NCI-H460 (cell line): ENCODE measurements around the gene BDP1. TPM values are rescaled to one million over a fixed set of nuclear protein-coding genes. Genes with fewer than 3 reads are reported as not detected.
"Not testable (repeated sequence)": the region's sequence is repeated elsewhere in the genome, so short reads cannot be mapped to it uniquely, and the experiment has no call there.

ENCODE experiments used
- DNase-seq: peaks from one replicate; pipeline ENCODE4 v3.0.0-alpha.2; 2016; ENCODE audit warnings: low read depth; ENCODE audit errors: extremely low read depth
- polyA plus RNA-seq: library from polyadenylated mRNA; depleted of rRNA; stranded (reverse); fragments of >200 nt; gene quantifications from 2 replicates; pipeline ENCODE4 v1.2.3, GENCODE V29; 2014; cell fraction: nucleus; rRNA removed
- total RNA-seq: library from RNA; depleted of rRNA; stranded (reverse); fragments of >200 nt; shearing (Covaris generic); gene quantifications from 2 replicates; pipeline ENCODE4 v1.2.3, GENCODE V29; 2014; rRNA removed

The BDP1 gene, protein sequence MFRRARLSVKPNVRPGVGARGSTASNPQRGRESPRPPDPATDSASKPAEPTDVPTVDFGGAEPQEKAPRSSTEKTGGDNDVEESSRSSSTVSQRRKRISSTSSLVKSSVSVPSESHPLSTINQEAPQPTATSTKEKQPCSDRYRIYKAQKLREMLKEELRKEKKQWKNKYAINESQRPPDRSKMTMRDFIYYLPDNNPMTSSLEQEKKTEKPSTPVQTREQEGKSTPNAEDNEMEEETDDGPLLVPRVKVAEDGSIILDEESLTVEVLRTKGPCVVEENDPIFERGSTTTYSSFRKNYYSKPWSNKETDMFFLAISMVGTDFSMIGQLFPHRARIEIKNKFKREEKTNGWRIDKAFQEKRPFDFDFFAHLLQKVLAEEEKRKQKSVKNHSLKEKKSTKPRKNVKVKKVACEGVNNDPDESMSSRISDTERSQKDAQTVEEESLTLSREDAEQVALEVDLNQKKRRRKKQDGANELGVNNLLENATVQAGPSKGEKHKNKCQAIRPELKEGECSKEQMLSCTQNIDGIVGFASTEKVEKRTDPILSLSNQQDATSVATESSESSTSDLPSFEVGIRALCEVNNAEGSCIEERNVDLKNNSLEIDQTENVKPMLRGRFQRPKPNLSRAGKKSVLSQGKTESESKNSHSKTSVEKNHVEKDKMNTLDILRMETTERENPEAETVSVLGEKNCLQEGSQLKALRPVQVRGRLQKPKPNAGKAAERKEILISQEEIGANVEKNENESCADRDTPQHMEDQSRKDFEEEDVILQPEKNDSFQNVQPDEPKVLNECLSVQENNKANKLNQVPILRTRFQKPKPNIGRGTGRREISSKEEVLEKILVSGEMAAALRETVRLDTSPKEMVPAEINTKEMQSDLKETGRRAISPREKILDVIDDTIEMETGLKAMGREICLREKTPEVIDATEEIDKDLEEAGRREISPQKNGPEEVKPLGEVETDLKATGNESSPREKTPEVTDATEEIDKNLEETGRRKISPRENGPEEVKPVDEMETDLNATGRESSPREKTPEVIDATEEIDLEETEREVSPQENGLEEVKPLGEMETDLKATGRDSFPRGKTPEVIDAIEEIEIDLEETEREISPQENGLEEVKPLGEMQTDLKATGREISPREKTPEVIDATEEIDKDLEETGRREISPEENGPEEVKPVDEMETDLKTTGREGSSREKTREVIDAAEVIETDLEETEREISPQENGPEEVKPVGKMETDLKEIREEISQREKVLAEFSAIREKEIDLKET (N-terminal part only)
- 32.5 and 37.4 TPM in 2 replicates for total RNA-seq
- polyA plus RNA-seq: 23.6 and 37.6 TPM in 2 replicates

DNA sequence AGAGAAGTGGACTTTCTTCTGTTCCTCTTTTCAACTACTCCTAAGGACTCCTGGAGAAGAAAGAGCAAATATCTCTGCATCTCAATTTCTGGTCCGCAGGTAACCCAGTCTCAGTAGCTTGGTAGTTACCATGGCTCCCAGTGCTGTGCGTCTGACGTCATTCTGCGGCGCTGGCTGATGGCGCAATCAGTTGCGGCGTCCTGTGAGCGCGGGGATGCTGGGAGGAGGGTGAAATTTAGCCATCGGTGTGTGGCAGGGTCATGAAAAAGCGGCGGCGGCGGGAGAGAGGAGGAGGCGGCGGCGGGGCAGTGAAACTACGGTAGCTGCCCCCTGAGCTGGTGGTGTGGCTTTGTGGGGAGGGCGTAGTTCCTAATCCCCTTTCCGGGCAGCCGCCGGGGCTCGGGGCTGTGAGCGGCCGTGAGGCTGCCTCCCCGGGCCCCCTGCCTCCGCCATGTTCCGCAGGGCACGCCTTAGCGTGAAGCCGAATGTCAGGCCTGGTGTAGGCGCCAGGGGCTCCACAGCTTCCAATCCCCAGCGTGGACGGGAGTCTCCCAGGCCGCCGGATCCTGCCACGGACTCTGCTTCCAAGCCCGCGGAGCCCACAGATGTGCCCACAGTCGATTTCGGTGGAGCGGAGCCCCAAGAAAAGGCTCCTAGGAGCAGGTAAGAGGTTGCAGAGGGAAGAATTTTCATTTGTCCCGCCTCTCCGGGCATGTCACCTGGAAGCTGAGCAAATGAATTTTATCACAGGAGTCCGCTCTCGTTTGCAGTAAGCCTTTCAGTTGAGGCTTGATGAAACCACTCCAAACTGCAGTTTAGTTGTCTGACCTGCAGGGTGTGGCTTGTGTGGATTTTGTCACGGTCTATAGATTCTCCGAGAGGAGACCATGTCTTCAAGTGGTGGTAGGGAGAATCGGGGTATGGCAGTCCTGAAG is at the start of gene BDP1:
TSS of gene BDP1 (plus strand) at position 225 of the 935 bp plus-strand sequence. CDS start at position 452, 227 bp downstream.
- DNase-seq: peak; percentile 94

DNA sequence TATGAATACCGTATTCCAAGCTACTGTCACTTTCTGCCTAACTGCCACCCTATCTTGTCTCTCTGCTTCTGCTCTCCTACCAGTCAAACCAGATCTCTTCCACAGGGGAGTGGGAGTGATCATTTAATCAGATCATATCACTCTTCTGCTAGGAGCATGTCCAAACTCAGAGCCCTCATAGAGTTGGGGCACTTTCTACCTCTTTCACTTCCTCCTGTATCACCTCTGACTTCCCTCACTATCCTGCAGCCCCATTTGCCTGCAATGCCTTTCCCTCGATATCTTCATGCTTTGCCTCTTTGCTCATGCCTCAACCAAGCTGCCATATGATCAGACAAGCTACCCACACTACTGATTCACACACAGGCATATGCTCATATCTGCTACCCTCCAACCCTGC is 45.4 kb upstream of the BDP1 start:
- DNase-seq: not testable (repeated sequence)

DNA sequence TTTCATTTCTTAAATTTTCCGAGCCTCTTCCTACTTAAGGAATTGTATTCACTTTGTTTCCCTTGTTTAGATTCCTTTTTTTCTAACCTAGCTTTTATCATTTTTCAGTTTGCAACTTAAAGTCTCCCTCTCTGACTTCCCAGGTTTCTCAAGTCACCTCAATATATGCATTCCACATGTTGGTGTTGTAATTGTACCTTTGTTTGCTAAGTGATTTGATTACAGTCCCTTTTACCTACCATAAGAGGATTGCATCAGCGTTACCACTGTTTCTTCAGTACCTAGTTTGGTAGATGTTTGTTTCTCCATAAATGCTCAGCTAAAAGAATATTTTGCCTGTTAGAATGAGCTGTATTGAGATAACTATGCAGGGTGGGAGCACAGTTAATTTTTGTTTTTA is 39.8 kb upstream of the BDP1 start:
- not testable (repeated sequence) for DNase-seq

DNA sequence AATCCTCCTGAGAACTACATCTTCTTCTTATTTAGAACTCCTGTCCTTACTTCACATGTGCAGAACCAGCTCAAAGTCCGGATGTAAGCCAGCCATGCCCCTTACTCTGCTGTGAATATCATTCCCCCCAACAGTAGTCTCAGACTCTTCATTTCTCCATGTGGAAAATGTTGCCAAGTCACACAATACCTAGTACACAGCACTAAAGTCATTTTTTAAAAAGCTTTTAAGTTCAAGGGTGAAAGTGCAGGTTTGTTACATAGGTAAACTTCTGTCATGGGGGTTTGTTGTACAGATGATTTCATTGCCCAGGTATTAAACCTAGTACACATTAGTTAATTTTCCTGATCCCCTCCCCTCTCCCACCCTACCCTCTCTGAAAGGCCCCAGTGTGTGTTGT is 37.4 kb upstream of the BDP1 start:
- not testable (repeated sequence) for DNase-seq

DNA sequence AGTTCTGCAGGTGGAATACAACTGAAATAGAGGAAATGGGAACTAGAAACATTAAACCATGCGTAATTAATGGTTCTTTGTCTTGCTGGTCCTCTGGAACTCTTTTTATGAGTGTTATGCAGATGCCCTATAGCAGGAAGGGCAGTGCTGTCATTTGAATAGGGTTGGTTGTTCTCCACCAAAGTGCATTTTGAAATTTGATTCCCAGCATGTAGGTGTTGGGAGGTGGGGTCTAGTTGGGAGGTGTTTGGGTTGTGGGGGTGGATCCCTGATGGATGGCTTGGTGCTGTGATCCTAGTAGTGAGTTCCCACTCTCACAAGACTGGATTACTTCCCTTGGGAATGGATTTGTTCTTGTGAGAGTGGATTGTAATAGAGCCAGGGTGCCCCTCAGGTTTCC is 34.2 kb upstream of the BDP1 start:
- DNase-seq: not testable (repeated sequence)

DNA sequence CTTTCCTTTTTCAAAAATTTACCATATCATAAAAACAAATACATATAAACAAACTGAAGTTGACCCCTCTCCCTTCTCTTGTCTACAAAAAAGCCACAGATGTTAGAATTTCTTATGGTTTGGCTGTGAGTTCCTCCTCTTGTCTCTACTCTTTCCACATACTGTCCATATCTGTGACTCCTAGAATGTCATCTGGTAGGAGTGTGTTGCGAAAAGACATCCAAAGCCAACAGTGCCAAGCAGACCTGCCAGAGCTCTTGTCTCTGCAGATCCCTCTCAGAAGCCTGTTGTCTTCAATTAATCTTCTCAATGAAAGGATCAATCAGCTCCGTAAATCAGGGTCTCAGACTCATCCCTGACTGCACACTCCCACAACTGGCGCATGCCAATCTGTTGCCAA is 31.6 kb upstream of the BDP1 start:
- DNase-seq: not testable (repeated sequence)

DNA sequence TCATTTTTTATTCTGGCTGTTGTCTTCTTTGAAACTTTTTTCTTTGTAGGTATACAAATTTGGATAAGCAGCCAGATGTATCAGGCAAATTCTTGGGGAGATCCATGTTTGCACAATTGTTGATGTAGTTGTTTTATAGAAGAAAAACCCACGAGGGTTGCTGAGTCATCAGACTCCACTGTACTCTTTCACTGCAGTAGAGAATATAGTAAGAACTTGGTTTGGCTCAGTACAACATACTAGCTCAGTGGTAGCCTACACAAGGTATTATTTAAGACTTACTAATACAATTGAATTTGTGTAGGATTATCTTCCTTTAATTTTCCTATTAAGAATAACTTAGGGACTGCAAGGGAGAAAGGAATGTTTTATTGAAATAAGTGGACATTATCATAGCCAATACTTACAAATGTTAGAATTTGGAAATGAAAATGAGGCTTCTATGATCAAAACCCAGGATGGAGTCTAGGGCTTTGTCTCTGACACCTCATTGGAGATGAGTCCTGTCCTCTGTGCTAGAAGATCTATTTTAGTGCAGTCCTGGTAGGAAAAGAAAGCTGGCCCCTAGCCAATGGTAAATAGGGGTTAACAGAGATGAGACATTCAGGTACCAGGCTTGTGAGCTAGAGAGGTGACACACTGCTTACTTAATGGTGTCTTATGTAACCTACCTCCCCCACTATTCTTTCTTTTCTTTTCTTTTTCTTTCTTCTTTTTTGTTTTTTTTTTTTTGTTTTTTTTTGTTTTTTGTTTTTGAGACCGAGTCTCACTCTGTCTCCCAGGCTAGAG is 28.6 kb upstream of the BDP1 start:
- not testable (repeated sequence) for DNase-seq

DNA sequence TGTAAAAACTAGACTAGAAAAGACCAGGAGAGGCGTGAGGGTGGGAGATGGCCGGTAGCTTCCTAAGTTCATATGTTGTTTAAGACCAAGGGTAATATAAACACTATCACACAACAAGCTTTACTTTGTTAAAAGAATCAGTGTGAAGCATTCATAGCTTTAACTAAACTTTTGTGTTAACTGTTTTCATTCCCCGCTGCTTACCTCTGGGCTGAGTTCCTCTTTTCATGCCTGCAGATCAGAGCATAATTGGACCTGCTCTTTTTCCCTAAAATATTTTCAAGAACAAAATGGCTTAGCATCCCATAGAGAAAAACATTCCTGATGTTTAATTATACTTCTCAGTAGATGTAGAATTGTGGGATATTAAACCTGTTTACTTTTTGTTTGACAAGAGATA is 23.0 kb upstream of the BDP1 start:
- not testable (repeated sequence) for DNase-seq

DNA sequence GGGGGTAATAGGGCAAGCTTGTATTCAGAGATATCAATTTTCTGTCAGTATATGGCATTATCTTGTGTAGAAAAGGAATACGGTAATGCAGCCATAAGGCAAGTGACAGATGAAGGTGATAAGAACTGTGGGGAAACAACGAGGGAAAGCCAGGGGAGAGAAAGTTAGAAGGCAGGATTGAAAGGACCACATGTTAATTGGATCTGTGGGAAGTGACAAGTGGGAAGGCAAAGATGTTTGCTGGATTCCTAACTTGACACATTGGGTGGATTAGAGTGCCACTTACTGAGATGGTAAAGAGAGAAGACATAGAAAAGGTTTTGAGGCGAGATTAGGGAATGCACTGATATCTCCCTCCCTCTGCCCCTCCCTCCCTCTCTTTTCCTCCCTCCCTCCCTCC is 20.6 kb upstream of the BDP1 start:
- DNase-seq: not testable (repeated sequence)

DNA sequence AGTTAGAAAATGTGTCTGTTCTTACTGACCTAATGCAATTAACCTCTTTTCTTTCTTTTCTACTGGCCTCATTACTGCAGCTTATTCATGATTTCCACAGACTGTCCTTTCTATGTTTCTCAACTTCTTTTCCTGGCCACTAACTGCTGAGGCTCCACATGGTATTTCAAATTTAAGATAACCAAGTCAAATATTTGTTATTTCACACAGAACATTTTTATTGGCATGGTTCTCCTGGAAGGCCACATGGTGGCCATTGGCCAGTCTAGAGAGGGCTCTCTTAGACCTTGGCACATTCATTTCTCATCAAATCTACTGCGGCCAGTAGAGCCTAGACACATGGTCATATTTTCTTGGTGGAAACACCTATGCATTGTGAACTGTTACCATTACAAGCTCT is 13.9 kb upstream of the BDP1 start:
- DNase-seq: not testable (repeated sequence)

DNA sequence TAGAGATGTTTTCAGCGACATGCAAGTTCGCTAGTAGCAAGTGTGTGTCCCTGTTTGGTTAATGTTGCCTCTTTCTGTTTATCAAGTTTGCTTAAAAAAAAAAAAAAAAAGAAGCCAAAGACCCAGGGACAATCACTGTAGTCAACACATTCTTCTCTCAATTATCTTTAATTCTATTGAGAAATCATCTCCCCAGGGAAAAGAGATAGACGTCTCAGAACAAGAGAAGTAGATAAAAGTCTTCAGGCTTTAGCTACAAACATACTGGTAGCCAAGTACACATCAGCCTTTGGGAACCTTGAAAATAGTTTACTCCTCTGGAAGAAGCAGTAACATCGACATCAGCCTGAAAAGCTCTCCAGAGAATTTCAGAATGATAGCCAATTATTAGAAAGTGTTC is 11.6 kb upstream of the BDP1 start:
- DNase-seq: not testable (repeated sequence)

DNA sequence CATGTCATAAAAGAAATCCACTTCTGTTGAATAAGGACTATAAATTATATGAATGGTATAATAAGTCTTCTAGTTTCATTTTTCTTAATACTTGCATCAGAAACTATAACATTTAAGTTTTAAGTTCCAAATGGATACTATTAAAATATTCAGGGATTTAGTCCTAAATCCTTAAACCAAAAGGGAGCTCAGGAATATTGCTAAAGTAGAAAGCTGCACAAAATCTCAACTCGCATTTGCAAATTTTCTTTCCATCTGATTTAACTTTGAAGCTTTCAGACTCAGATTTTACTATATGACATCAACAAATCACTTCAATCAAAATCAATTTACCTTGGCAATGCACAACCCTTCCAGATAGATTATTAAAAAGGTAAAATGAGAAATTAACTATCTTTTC is 10.4 kb upstream of the BDP1 start:
- not testable (repeated sequence) for DNase-seq

DNA sequence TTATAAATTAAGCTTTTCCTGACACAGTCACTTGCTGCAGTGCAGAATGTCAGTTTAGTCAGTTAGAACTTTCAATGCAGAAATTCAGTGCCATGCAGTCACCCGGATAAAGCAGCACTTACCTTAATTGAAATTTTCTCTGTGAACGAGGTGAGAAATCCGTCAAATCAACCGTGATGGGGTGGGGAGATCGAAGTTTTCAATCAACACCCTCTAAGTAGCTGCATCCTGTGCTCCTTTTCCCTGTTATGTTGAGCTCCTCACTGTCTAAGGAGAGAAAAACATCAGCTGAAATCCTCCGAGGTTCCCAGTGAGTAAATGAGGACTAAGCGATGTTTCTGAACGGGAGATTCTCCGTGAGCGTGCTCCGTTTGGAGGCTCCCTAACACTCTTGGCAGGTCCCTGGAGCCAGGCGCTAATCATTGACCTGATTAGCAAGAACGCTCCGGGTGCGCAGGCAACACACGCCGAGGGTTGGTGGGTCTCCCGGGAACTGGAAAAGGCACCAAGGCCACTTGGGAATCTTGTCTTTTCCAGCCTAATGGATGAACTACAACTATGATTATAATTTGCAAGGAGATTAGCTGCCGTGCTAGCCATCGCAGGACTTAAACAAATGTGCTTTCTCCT is 9.8 kb upstream of the BDP1 start:
- not testable (repeated sequence) for DNase-seq

DNA sequence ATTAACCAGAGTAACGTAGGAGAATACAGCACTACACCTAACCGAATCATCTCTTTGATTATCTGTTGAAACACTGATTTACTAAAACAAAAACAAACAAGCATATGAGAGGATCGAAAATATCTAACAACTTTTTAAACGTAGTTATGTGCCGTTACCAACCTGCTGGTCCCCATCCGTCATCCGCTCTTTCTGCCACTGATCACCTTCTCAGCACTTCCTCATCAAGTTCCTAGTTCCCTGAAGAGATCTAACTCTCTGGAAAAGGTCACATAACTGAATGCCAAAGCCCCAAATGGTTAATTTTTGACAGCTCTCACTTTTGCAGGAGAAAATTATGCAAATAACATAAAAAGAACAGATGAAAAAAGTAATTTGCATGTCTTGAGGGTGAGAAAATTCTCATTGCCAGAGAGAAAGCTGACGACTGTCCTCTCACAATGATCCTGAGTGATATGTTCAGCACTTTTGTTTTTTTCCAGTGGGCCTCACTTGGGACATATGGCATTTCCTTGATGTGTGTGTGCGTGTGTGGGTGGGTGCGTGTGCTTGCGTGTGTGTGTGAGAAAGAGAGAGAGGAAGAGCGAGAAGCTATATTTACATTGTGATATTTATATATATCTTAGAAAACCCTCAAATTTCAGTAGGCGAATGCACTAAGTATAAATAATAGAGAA is 8.8 kb upstream of the BDP1 start:
- DNase-seq: not testable (repeated sequence)

DNA sequence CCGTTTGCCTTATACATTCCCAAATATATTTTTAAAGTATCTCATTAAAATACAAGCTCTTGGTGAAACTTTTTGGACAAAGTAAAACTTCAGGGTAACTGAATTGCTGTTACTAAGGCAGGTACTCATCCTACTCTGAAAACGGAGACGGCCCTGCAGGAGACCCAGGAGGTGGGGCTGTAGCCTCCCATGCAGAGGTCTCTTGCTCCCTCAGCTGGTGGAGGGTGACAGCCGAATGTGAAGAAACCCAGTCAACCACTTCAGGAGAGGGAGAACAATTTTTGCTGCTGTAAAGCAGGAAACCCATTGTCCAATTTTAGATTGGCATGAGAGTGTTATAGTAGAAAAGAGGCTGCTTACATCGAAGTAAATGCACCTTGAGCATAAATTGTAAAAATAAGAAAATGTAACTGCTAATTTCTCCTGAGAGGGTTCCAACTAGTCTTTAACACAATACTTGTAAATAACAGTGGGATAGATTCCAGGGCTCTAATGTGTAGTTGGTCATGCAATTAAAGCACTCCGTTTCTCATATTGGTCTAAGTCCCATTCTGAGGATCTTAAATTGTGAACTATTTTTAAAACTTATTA is 8.1 kb upstream of the BDP1 start:
- DNase-seq: peak; percentile 30

DNA sequence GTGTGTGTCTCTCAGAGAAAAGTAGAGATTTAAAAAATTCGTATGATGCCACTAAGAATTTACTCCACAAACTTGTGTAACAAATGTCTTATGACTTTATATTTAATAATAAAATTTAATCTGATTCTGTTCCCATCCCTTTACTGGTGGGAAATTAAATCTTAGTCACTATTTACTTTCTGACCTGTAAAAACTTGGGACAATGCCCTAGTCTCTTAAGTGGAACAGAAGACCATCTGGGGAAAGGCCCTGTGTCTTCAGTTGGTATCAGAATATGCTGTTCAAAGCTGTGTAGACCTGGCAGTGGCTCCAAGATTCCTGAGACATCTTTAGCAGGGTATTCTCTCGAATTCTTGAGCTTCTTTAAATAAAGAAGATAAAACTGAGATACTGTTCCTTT is 2.6 kb upstream of the BDP1 start:
- DNase-seq: no peak

DNA sequence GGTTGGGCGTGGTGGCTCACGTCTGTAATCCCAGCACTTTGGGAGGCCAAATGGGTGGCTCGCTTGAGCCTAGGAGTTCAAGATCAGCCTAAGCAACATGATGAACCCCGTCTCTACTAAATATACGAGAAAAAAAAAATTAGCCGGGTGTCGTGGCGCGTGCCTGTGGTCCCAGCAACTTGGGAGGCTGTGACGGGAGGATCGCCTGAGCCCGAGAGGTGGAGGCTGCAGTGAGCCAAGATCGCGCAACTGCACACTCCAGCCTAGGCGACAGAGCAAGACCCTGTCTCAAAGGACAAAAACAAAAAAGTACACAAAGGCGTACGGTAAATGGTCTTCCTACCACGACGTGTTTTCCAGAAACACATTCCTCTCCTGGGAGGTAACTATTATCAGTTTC is 538 bp upstream of the BDP1 start:
- no peak for DNase-seq
